HG02798 (cell line): ENCODE results near the gene KRTAP9-7.
"Not testable (repeated sequence)": the region's sequence is repeated elsewhere in the genome, so short reads cannot be mapped to it uniquely, and the experiment has no call there.

Experiments used
- ATAC-seq: cut with Tn5 transposase; IDR thresholded peaks from one replicate; pipeline ENCODE4 v1.9.1; 2021; ENCODE audit warnings: mild to moderate bottlenecking; ENCODE audit not compliant: unreplicated experiment, poor library complexity

The KRTAP9-7 gene, protein sequence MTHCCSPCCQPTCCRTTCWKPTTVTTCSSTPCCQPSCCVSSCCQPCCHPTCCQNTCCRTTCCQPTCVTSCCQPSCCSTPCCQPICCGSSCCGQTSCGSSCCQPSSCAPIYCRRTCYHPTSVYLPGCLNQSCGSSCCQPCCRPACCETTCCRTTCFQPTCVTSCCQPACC

DNA sequence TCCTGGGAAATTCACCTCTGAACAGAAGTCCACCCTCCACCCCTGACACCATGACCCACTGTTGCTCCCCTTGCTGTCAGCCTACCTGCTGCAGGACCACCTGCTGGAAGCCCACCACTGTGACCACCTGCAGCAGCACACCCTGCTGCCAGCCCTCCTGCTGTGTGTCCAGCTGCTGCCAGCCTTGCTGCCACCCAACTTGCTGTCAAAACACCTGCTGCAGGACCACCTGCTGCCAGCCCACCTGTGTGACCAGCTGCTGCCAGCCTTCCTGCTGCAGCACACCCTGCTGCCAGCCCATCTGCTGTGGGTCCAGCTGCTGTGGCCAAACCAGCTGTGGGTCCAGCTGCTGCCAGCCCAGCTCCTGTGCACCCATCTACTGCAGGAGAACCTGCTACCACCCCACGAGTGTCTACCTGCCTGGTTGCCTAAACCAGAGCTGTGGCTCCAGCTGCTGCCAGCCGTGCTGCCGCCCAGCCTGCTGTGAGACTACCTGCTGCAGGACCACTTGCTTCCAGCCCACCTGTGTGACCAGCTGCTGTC, at the start of gene KRTAP9-7:
Gene KRTAP9-7, plus strand, starts transcription at position 51 of the 543 bp plus-strand sequence. Its CDS starts 0 bp downstream, at position 51.
- not testable (repeated sequence) for ATAC-seq

DNA sequence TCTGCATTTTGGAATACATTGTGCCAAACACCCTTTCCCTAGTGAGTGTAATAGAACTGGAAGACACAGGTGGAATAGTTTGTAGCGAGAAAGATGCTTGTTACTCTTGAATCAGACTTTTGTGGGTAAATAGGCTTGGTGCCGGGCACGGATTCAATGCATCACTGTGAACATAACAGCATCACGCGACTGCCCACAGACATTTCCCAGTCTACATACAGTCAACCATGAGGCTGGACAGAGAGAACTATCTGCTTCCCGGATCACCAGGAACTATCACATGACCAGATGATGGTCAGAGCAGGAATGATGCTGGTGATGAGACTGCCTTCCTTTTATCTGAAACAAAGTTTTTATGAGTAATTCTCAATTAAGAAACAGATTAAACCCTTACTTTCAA, 49.4 kb upstream of the KRTAP9-7 start:
- no peak for ATAC-seq

GRCh38 chr17:41226598-41227095, 48.9 kb upstream of the KRTAP9-7 start, which contains the start of gene KRTAP9-2:
Gene KRTAP9-2 (plus strand): TSS chr17:41226648. CDS start chr17:41226655, 7 bp downstream.
- not testable (repeated sequence) for ATAC-seq

GRCh38 chr17:41230094-41230493, 45.4 kb upstream of the KRTAP9-7 start:
- no peak for ATAC-seq

GRCh38 chr17:41231731-41232130, 43.8 kb upstream of the KRTAP9-7 start:
- ATAC-seq, result no peak

DNA sequence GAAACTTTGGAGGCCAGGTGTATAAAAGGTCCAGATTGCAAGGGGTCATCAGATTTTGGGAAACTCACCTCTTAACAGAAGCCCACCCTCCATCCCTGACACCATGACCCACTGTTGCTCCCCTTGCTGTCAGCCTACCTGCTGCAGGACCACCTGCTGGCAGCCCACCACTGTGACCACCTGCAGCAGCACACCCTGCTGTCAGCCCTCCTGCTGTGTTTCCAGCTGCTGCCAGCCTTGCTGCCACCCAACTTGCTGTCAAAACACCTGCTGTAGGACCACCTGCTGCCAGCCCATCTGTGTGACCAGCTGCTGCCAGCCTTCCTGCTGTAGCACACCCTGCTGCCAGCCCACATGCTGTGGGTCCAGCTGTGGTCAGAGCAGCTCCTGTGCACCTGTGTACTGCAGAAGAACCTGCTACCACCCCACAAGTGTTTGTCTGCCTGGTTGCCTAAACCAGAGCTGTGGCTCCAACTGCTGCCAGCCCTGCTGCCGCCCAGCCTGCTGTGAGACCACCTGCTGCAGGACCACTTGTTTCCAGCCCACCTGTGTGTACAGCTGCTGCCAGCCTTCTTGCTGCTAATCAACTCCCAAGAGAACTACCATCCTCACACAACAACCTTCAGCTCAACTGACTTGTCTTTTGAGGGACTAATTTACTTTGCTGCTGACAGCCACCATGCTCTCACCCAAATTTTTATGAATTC, 42.9 kb upstream of the KRTAP9-7 start, which contains the start of gene KRTAP9-3:
Gene KRTAP9-3, plus strand, starts transcription at position 51 of the 707 bp plus-strand sequence. Its CDS starts 53 bp downstream, at position 104.
- not testable (repeated sequence) for ATAC-seq

GRCh38 chr17:41237116-41237515, 38.4 kb upstream of the KRTAP9-7 start:
- not testable (repeated sequence) for ATAC-seq

DNA sequence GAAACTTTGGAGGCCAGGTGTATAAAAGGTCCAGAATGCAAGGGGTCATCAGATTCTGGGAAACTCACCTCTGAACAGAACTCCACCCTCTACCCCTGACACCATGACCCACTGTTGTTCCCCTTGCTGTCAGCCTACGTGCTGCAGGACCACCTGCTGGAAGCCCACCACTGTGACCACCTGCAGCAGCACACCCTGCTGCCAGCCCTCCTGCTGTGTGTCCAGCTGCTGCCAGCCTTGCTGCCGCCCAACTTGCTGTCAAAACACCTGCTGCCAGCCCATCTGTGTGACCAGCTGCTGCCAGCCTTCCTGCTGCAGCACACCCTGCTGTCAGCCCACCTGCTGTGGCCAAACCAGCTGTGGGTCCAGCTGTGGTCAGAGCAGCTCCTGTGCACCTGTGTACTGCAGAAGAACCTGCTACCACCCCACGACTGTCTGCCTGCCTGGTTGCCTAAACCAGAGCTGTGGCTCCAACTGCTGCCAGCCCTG, 37.5 kb upstream of the KRTAP9-7 start, which contains the start of gene KRTAP9-8:
Gene KRTAP9-8, plus strand, starts transcription at position 51 of the 489 bp plus-strand sequence. Its CDS starts 53 bp downstream, at position 104.
- not testable (repeated sequence) for ATAC-seq

- ATAC-seq, result not testable (repeated sequence)
These were observed 28.3 kb upstream of the KRTAP9-7 start for GRCh38 chr17:41246995-41247787.

- ATAC-seq, result not testable (repeated sequence)
These were observed 25.8 kb upstream of the KRTAP9-7 start, which contains the start of gene KRTAP9-4 for GRCh38 chr17:41249637-41250240. Gene KRTAP9-4 (plus strand): TSS chr17:41249687. CDS start chr17:41249721, 34 bp downstream.

GRCh38 chr17:41251261-41251660, 24.2 kb upstream of the KRTAP9-7 start:
- ATAC-seq, result no peak

- ATAC-seq, result no peak
These were observed 20.6 kb upstream of the KRTAP9-7 start for GRCh38 chr17:41254861-41255260.

DNA sequence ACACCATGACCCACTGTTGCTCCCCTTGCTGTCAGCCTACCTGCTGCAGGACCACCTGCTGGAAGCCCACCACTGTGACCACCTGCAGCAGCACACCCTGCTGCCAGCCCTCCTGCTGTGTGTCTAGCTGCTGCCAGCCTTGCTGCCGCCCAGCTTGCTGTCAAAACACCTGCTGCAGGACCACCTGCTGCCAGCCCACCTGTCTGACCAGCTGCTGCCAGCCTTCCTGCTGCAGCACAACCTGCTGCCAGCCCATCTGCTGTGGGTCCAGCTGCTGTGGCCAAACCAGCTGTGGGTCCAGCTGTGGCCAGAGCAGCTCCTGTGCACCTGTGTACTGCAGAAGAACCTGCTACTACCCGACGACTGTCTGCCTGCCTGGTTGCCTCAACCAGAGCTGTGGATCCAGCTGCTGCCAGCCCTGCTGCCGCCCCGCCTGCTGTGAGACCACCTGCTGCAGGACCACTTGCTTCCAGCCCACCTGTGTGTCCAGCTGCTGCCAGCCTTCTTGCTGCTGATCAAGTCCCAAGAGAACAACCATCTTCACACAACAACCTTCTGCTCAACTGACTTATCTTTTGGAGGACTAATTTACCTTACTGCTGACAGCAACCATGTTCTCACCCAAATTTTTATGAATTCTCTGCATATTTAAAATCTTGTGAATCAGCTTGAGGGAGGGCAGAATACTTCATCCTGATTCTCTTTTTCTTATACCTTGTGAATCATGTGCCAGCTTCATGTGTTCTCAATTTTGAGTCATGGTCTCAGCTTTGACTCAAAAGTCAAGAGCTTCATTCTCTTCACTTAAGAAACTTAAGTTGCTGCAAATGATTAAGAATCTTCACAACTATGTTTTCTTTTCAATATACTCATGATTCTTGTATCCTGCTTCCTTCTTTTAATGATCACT, 19.9 kb upstream of the KRTAP9-7 start, which contains the start of gene KRTAP9-9:
Gene KRTAP9-9, plus strand, starts transcription at position 4 of the 910 bp plus-strand sequence.
- ATAC-seq, result not testable (repeated sequence)

DNA sequence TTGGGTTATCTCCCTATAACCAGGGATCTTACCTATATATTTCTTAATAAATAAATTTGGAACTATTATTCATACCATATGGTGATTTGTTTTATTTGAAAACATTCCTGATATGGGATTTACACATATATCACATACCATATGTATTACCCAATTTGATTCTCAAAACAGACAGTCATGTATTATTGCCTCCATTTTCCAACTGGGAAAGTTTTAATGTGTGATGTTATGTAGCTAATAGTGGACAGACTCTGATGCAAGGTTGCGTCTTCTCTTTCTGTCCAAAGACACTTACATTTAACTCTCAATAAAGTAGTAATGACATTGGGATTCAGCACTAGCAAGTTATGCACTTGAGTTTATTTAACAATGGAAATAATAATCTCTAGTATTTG, 19.2 kb upstream of the KRTAP9-7 start:
- ATAC-seq, result no peak

GRCh38 chr17:41258406-41258805, 17.1 kb upstream of the KRTAP9-7 start:
- no peak for ATAC-seq

DNA sequence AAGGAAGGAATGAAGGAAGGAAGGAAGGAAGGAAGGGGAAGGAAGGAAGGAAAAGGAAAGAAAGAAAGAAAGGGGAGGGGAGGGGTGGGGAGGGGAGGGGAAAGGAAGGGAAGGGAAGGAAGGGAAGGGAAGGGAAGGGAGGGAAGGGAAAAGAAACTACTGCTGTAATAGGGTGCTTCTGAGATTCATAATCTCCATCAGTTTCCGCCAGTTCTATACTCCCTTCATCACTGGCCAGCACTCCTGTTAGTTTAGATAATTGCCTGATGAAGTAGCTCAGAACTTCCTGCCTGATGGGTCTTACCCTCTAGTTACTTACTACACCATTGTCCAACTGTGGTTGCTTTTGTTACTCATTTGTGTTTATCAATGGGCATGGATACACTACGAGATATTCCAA, 12.3 kb upstream of the KRTAP9-7 start:
- no peak for ATAC-seq

- no peak for ATAC-seq
These were observed 10.9 kb upstream of the KRTAP9-7 start for GRCh38 chr17:41264599-41264998.

DNA sequence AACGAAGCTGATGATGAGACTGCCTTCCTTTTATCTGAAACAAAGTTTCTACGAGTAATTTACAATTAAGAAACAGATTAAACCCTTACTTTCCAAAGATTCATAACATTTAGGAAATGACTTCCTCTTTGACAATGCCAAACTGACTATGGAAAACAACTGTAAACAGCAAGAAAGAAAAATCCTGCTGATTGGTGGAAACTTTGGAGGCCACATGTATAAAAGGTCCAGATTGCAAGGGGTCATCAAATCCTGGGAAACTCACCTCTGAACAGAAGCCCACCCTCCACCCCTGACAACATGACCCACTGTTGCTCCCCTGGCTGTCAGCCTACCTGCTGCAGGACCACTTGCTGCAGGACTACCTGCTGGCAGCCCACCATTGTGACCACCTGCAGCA, 10.4 kb upstream of the KRTAP9-7 start, which contains the start of gene KRTAP9-6:
Gene KRTAP9-6, plus strand, starts transcription at position 301 of the 400 bp plus-strand sequence. Its CDS starts 0 bp downstream, at position 301.
- no peak for ATAC-seq
